ENCODE results near the gene UBR1. TPM values are rescaled to one million over a fixed set of nuclear protein-coding genes. Genes with fewer than 3 reads are reported as not detected.
"Not testable (repeated sequence)": the region's sequence is repeated elsewhere in the genome, so short reads cannot be mapped to it uniquely, and the experiment has no call there.

Gene UBR1
- total and polyA plus RNA-seq, 2 donors (not counting 3 experiments of a cell fraction or from before 2014, with no cell fraction given) = 5.3 to 26.9 TPM

- no peak overlapping the region for H3K27ac ChIP-seq (ENCODE audit: insufficient read depth, low read depth, low read length)
- dilution Hi-C loops (cut with MboI; ENCODE audit: extremely low pct_ligation_motif_present, low sequenced_read_pairs) = no loop called here
- H3K4me2 ChIP-seq (ENCODE audit: insufficient read depth, low read length) = no peak overlapping the region
- no peaks in the 10 kb centered on the region for H3K9me1 ChIP-seq (replicated peaks; ENCODE audit: control insufficient read depth, extremely low read depth, insufficient read depth, low read length)
- no peak overlapping the region for H2AFZ ChIP-seq (ENCODE audit: low read depth, low read length)
- intact Hi-C loops (cut with micrococcal nuclease) = no loop called here
- CTCF ChIA-PET = interaction anchor here (2.0 kb wide), 1 partner anchor 23 kb away, joined by 8 read pairs; no protein-coding TSS in a partner anchor
- POLR2A ChIA-PET = no interaction called here
- H3K9me3 ChIP-seq (replicated peaks; ENCODE audit: control insufficient read depth, insufficient read depth, low read length) = no peaks in the 10 kb centered on the region
- no peaks in the 10 kb centered on the region for H3K4me1 ChIP-seq (ENCODE audit: control insufficient read depth, extremely low read depth, insufficient read depth, low read length)
- H3K79me2 ChIP-seq (ENCODE audit: control insufficient read depth, insufficient read depth, low read length) = no peaks in the 10 kb centered on the region
- H3K9ac ChIP-seq (replicated peaks; ENCODE audit: extremely low read depth, insufficient read depth, low read length) = no peak overlapping the region
- no peaks in the 10 kb centered on the region for H3K27me3 ChIP-seq (ENCODE audit: control insufficient read depth in 2 of 2, insufficient read depth in 2 of 2, low read length in 2 of 2)
- TF ChIP-seq MAX (IDR thresholded peaks at IDR 0.05; ENCODE audit: insufficient read depth, insufficient read length) = no peak
- no peak for TF ChIP-seq EZH2 (IDR thresholded peaks at IDR 0.05; ENCODE audit: borderline replicate concordance, low read depth, low read length, severe bottlenecking)
- TF ChIP-seq POLR2AphosphoS5 (IDR thresholded peaks at IDR 0.05; ENCODE audit: insufficient read depth, low read depth, low read length) = no peak
- no peak for TF ChIP-seq JUN (IDR thresholded peaks at IDR 0.05; ENCODE audit: borderline replicate concordance, insufficient read depth, insufficient read length, low read depth)
- TF ChIP-seq POLR2A (IDR thresholded peaks at IDR 0.05; ENCODE audit: low read depth, low read length) = no peak
- BruUV-seq (replicated peaks) = no TSS peak
- no peaks in the 10 kb centered on the region for H3K36me3 ChIP-seq (ENCODE audit: control insufficient read depth in 2 of 2, extremely low read depth in 1 of 2, insufficient read depth in 2 of 2, low read length in 2 of 2)
- H3K4me3 ChIP-seq (replicated peaks in 1 of 3; ENCODE audit: insufficient read depth in 1 of 3, low read depth in 1 of 3, low read length in 3 of 3) = no peak overlapping the region
- no peaks in the 10 kb centered on the region for H4K20me1 ChIP-seq (replicated peaks; ENCODE audit: control insufficient read depth, extremely low read depth, insufficient read depth, low read length)
- DNase-seq (ENCODE audit: low read depth, low spot score) = no peak
- FAIRE-seq = no peak
Observed at GRCh38 chr15:42903388-42904324, 202.2 kb downstream of the UBR1 start.

DNA sequence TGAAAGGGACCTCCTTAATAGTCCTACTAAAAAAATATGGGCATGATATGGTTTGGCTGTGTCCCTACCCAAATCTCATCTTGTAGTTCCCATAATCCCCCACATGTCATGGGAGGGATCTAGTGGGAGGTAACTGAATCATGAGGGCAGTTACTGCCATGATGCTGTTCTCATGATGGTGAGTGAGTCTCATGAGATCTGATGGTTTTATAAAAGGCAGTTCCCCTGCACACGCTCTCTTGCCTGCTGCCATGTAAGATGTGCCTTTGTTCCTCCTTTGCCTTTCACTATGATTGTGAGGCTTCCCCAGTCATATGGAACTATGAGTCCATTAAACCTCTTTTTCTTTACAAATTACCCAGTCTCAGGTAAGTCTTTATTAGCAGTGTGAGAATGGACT is 211.9 kb downstream of the UBR1 start:
- H3K4me1 ChIP-seq (ENCODE audit: control insufficient read depth, extremely low read depth, insufficient read depth, low read length) = peaks cover 20% of the 10 kb centered on the region
- H3K4me2 ChIP-seq (ENCODE audit: insufficient read depth, low read length); H2AFZ ChIP-seq (ENCODE audit: low read depth, low read length); H3K4me3 ChIP-seq (replicated peaks in 1 of 3; ENCODE audit: insufficient read depth in 1 of 3, low read depth in 1 of 3, low read length in 3 of 3); H3K27ac ChIP-seq (ENCODE audit: insufficient read depth, low read depth, low read length); dilution Hi-C loops (cut with MboI; ENCODE audit: extremely low pct_ligation_motif_present, low sequenced_read_pairs); H3K9me1 ChIP-seq (replicated peaks; ENCODE audit: control insufficient read depth, extremely low read depth, insufficient read depth, low read length); BruUV-seq (replicated peaks); H3K36me3 ChIP-seq (ENCODE audit: control insufficient read depth in 2 of 2, extremely low read depth in 1 of 2, insufficient read depth in 2 of 2, low read length in 2 of 2); H4K20me1 ChIP-seq (replicated peaks; ENCODE audit: control insufficient read depth, extremely low read depth, insufficient read depth, low read length); FAIRE-seq; H3K27me3 ChIP-seq (ENCODE audit: control insufficient read depth in 2 of 2, insufficient read depth in 2 of 2, low read length in 2 of 2); H3K9ac ChIP-seq (replicated peaks; ENCODE audit: extremely low read depth, insufficient read depth, low read length); DNase-seq (ENCODE audit: low read depth, low spot score); H3K9me3 ChIP-seq (replicated peaks; ENCODE audit: control insufficient read depth, insufficient read depth, low read length); intact Hi-C loops (cut with micrococcal nuclease); POLR2A ChIA-PET; H3K79me2 ChIP-seq (ENCODE audit: control insufficient read depth, insufficient read depth, low read length): not testable (repeated sequence)
- CTCF ChIA-PET = interaction anchor here (1.5 kb wide), 1 partner anchor 33 kb away, joined by 5 read pairs; no protein-coding TSS in a partner anchor

Small RNA genes within 50 kb of the gene (small RNA-seq; reads per million reads assigned to genes)
- not detected for gene AC068724.2 (ENCODE audit: insufficient read depth, insufficient read length, low read depth, low replicate concordance)

Other genes starting within 250 kb of the UBR1 start
- gene TTBK2, start 185.3 kb downstream of the UBR1 start, total RNA-seq = 16.9 and 17.1 TPM in 2 replicates
- 3.5 and 4.4 TPM in 2 replicates for gene TTBK2, start 185.3 kb downstream of the UBR1 start, polyA plus RNA-seq
- 17.6 and 22.2 TPM in 2 replicates for gene TMEM62, start 27.5 kb upstream of the UBR1 start, total RNA-seq
- 9.1 and 10.4 TPM in 2 replicates for gene TMEM62, start 27.5 kb upstream of the UBR1 start, polyA plus RNA-seq
- gene CCNDBP1, start 79.4 kb upstream of the UBR1 start, total RNA-seq = 39.9 and 41.4 TPM in 2 replicates
- gene CCNDBP1, start 79.4 kb upstream of the UBR1 start, polyA plus RNA-seq = 54.9 and 74.4 TPM in 2 replicates
- gene EPB42, start 115.0 kb upstream of the UBR1 start, total RNA-seq = not detected in 2 replicates
- not detected in 2 replicates for gene EPB42, start 115.0 kb upstream of the UBR1 start, polyA plus RNA-seq
- not detected in 2 replicates for gene TGM5, start 160.9 kb upstream of the UBR1 start, total RNA-seq
- gene TGM5, start 160.9 kb upstream of the UBR1 start, polyA plus RNA-seq = not detected in 2 replicates
- not detected in 2 replicates for gene TGM7, start 196.2 kb upstream of the UBR1 start, total RNA-seq
- not detected in 2 replicates for gene TGM7, start 196.2 kb upstream of the UBR1 start, polyA plus RNA-seq
- gene LCMT2, start 224.5 kb upstream of the UBR1 start, total RNA-seq = 5.0 and 6.1 TPM in 2 replicates
- 4.1 and 4.7 TPM in 2 replicates for gene LCMT2, start 224.5 kb upstream of the UBR1 start, polyA plus RNA-seq